Subcutaneous adipose tissue (tissue), 4 donors: Measurements from ENCODE around the gene RABGAP1. TPM values are rescaled to one million over a fixed set of nuclear protein-coding genes. Genes with fewer than 3 reads are reported as not detected.

ENCODE experiments used
- small RNA-seq: library from RNA; depleted of rRNA; stranded (forward); fragments of <200 nt; gene quantifications from one replicate; pipeline ENCODE3, GENCODE V24; 2016
- total RNA-seq, 4 donors: library from RNA; depleted of rRNA; stranded (reverse); fragments of >200 nt; gene quantifications; one replicate each; pipeline ENCODE4 v1.1.0, GENCODE V29; 2016
- TF ChIP-seq, protein P1 (sequence below): fragments of 450-650 bp; IDR thresholded peaks from one replicate; pipeline ENCODE4 v1.5.1; 2016; ENCODE audit warnings: low read depth, mild to moderate bottlenecking, control low read depth, antibody characterized with exemption, moderate library complexity

RABGAP1 gene
- total RNA-seq, 4 donors from 2014 or later: 47.4 to 65.4 (median 52.8) TPM

DNA sequence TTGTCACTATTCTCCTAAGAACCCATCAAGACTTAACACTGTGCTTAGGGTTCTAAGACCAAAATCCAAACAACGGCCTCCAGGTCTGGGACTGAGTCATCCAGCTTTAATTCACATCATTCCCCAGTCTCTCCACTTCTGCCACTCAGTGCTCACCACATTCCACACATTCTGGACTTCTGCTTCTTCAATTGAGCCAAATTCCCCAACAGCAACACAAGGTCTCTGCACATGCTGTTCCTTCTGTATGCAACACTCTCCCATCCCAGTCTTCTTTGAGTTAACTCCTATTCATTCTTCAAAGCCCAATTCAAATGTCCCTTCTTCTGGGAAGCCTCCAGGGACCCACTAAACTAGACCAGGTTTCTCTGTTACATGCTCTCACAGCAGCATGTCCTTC lies 190.4 kb downstream of the RABGAP1 start:
- TF ChIP-seq, protein P1, sequence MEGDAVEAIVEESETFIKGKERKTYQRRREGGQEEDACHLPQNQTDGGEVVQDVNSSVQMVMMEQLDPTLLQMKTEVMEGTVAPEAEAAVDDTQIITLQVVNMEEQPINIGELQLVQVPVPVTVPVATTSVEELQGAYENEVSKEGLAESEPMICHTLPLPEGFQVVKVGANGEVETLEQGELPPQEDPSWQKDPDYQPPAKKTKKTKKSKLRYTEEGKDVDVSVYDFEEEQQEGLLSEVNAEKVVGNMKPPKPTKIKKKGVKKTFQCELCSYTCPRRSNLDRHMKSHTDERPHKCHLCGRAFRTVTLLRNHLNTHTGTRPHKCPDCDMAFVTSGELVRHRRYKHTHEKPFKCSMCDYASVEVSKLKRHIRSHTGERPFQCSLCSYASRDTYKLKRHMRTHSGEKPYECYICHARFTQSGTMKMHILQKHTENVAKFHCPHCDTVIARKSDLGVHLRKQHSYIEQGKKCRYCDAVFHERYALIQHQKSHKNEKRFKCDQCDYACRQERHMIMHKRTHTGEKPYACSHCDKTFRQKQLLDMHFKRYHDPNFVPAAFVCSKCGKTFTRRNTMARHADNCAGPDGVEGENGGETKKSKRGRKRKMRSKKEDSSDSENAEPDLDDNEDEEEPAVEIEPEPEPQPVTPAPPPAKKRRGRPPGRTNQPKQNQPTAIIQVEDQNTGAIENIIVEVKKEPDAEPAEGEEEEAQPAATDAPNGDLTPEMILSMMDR: no peak

- TF ChIP-seq, protein P1: no peak
Measured at GRCh38 chr9:123131993-123132392, 191.2 kb downstream of the RABGAP1 start.

GRCh38 chr9:123132696-123133095 lies 191.9 kb downstream of the RABGAP1 start:
- TF ChIP-seq, protein P1: no peak

GRCh38 chr9:123135430-123135829 lies 194.6 kb downstream of the RABGAP1 start:
- TF ChIP-seq, protein P1: no peak

DNA sequence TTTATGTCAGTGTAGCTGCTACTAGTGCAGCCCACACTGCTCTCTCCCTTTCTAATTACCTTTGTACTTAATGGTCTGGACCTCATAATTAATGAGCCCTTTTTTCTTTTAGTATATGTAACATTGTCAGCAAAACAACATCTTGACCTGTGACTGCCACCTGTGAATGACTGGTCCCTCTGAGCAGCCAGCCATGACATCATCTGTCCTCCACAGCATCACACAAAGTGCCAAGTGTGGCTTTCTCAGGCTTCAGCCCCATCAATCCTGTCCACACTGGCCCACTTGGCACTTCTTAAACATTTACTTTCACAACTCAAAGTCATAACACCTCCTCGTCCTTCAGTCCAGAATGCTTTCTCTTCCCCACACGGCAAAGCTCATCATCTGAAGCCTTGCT lies 197.3 kb downstream of the RABGAP1 start:
- TF ChIP-seq, protein P1: no peak

GRCh38 chr9:123149067-123149466 lies 208.2 kb downstream of the RABGAP1 start:
- TF ChIP-seq, protein P1: no peak

GRCh38 chr9:123150708-123151503 lies 210.1 kb downstream of the RABGAP1 start:
- TF ChIP-seq, protein P1: no peak

Small RNAs within 50 kb of the gene (small RNA-seq; reads per million reads assigned to genes)
- gene GPR21 (not detected), gene RNY1P15 (not detected)

Other genes with a start within 250 kb of the RABGAP1 start
- not detected for gene OR1L4, start 217.0 kb upstream of the RABGAP1 start, total RNA-seq
- gene OR1L6, start 198.7 kb upstream of the RABGAP1 start, total RNA-seq: not detected
- gene OR5C1, start 152.1 kb upstream of the RABGAP1 start, total RNA-seq: not detected
- gene OR1K1, start 140.9 kb upstream of the RABGAP1 start, total RNA-seq: not detected
- 10 to 100 TPM; 18.4 to 24.5 (median 20.4) TPM for gene PDCL, start 112.4 kb upstream of the RABGAP1 start, total RNA-seq
- gene RC3H2, start 35.7 kb upstream of the RABGAP1 start, total RNA-seq: 10 to 100 TPM; 45.0 to 57.3 (median 52.6) TPM
- gene ZBTB6, start 27.7 kb upstream of the RABGAP1 start, total RNA-seq: 10 to 100 TPM in 3 of 4 donors, 1 to 10 TPM in 1; 6.2 to 10.8 (median 10.1) TPM
- gene ZBTB26, start 9.5 kb upstream of the RABGAP1 start, total RNA-seq: 1 to 10 TPM; 5.3 to 9.0 (median 6.7) TPM
- gene GPR21, start 92.6 kb downstream of the RABGAP1 start, total RNA-seq: 1 to 10 TPM in 3 of 4 donors, under 1 TPM in 1; 0.88 to 4.2 (median 2.2) TPM